ENCODE results near the gene ATP6V0B. TPM values are rescaled to one million over a fixed set of nuclear protein-coding genes. Genes with fewer than 3 reads are reported as not detected.

Gene ATP6V0B
- total and polyA plus RNA-seq, 2 of the 8 experiments (the other 6 are each of a cell fraction or from before 2014, with no cell fraction given) = 105 to 308 TPM

DNA sequence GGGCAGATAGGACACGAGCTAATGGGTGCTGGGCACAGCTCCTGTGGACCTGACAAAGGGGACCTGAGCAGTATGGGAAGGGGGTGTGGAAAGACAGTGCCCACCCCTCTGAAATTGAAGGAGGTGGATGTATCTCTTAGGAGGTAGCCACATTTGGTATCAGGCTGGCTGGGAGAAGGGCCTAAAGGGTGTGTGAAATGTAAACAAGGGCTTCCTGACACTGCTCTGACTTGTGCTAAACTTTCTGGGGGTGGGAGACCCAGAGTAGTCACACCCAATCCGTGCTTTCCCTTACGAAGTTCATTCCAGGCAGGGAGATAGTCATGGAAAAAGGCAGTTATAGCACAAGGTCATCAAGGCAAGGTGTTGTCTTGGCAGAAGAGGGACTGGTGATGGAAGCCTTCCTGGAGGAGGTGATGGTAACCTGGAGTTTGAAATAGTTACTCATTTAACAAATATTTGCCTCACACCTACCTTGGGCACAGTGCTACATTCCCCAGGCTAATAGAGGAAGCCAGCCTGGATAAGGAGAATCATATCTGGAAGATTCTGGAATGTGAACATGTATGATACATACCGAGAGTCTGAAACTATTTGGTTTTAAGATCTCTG, 11.3 kb downstream of the ATP6V0B start (continued):
- TF ChIP-seq, protein P1, sequence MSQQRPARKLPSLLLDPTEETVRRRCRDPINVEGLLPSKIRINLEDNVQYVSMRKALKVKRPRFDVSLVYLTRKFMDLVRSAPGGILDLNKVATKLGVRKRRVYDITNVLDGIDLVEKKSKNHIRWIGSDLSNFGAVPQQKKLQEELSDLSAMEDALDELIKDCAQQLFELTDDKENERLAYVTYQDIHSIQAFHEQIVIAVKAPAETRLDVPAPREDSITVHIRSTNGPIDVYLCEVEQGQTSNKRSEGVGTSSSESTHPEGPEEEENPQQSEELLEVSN (IDR thresholded peaks at IDR 0.05) = no peak
- no peak for TF ChIP-seq NANOG (IDR thresholded peaks at IDR 0.05; ENCODE audit: insufficient read depth, low read depth, low read length, poor library complexity, severe bottlenecking)
- no peak for TF ChIP-seq HDAC2 (IDR thresholded peaks at IDR 0.05; ENCODE audit: borderline replicate concordance in 1 of 2, low read depth in 2 of 2, low read length in 2 of 2)
- TF ChIP-seq JUND (IDR thresholded peaks at IDR 0.05; ENCODE audit: low read length) = no peak
- TF ChIP-seq SP1 (IDR thresholded peaks at IDR 0.05; ENCODE audit: low read depth, low read length) = no peak
- no peak for TF ChIP-seq GABPA (IDR thresholded peaks at IDR 0.05; ENCODE audit: borderline replicate concordance, insufficient read depth, low read length)
- TF ChIP-seq, protein P2, sequence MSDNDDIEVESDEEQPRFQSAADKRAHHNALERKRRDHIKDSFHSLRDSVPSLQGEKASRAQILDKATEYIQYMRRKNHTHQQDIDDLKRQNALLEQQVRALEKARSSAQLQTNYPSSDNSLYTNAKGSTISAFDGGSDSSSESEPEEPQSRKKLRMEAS (IDR thresholded peaks at IDR 0.05) = no peak
- TF ChIP-seq, protein P3, sequence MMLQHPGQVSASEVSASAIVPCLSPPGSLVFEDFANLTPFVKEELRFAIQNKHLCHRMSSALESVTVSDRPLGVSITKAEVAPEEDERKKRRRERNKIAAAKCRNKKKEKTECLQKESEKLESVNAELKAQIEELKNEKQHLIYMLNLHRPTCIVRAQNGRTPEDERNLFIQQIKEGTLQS (IDR thresholded peaks at IDR 0.05; ENCODE audit: insufficient read depth, low read depth, low read length) = no peak
- TF ChIP-seq KDM5A (IDR thresholded peaks at IDR 0.05; ENCODE audit: low read length) = no peak
- no peak for TF ChIP-seq FOSL1 (IDR thresholded peaks at IDR 0.05; ENCODE audit: insufficient read depth, low read depth, low read length)
- no peak for TF ChIP-seq YY1 (IDR thresholded peaks at IDR 0.05; ENCODE audit: low read depth, low read length)
- TF ChIP-seq EP300 (IDR thresholded peaks at IDR 0.05; ENCODE audit: borderline replicate concordance in 1 of 2, low read depth in 2 of 2, low read length in 2 of 2) = no peak
